GM03348 (cell line): ENCODE data around the gene WNT5A.

Experiments used
- DNase-seq: peaks from one replicate; pipeline ENCODE4 v3.0.0; 2012; ENCODE audit warnings: low spot score

WNT5A gene

GRCh38 chr3:55481744-55482495 lies 5.2 kb downstream of the WNT5A start:
- DNase-seq, result peak; percentile 65

GRCh38 chr3:55480911-55481743 lies 6.0 kb downstream of the WNT5A start:
- peak; percentile 92 for DNase-seq

GRCh38 chr3:55477306-55478303 lies 9.5 kb downstream of the WNT5A start:
- no peak for DNase-seq

GRCh38 chr3:55476515-55476914 lies 10.6 kb downstream of the WNT5A start:
- DNase-seq, result peak; percentile 61

- no peak for DNase-seq
Observed at GRCh38 chr3:55474213-55474632, 12.9 kb downstream of the WNT5A start.

GRCh38 chr3:55473788-55474187 lies 13.3 kb downstream of the WNT5A start:
- no peak for DNase-seq

- DNase-seq, result no peak
Observed at GRCh38 chr3:55471522-55472280, 15.4 kb downstream of the WNT5A start.

GRCh38 chr3:55471084-55471483 lies 16.0 kb downstream of the WNT5A start:
- DNase-seq, result no peak

- DNase-seq, result no peak
Observed at GRCh38 chr3:55469957-55470526, 17.1 kb downstream of the WNT5A start.

- DNase-seq, result no peak
Observed at GRCh38 chr3:55468251-55468650, 18.9 kb downstream of the WNT5A start.

- peak; percentile 73 for DNase-seq
Observed at GRCh38 chr3:55467099-55467498, 20.0 kb downstream of the WNT5A start.

- no peak for DNase-seq
Observed at GRCh38 chr3:55466526-55466925, 20.6 kb downstream of the WNT5A start.

- peak; percentile 56 for DNase-seq
Observed at GRCh38 chr3:55461896-55462295, 25.2 kb downstream of the WNT5A start.

- no peak for DNase-seq
Observed at GRCh38 chr3:55459838-55460237, 27.3 kb downstream of the WNT5A start.

- no peak for DNase-seq
Observed at GRCh38 chr3:55458181-55458790, 28.8 kb downstream of the WNT5A start.

- DNase-seq, result no peak
Observed at GRCh38 chr3:55455915-55456314, 31.2 kb downstream of the WNT5A start.

GRCh38 chr3:55454611-55455010 lies 32.5 kb downstream of the WNT5A start:
- DNase-seq, result no peak

GRCh38 chr3:55453886-55454496 lies 33.1 kb downstream of the WNT5A start:
- DNase-seq, result peak; percentile 22

GRCh38 chr3:55452886-55453285 lies 34.2 kb downstream of the WNT5A start:
- DNase-seq, result no peak

GRCh38 chr3:55449527-55449926 lies 37.6 kb downstream of the WNT5A start:
- no peak for DNase-seq
